Mesenchymal stem cell (in vitro differentiated cells and primary cell): ENCODE results near the gene SCUBE1.

Experiments used
- DNase-seq: peaks from one replicate; pipeline ENCODE4 v3.0.0-alpha.2; 2013
- H2AFZ ChIP-seq: one replicate; pipeline ENCODE4 v1.6.1; 2013; ENCODE audit warnings: low read depth, mild to moderate bottlenecking, control low read depth, inconsistent platforms, low read length, moderate library complexity
- H2AK5ac ChIP-seq: 2 replicates; pipeline ENCODE4 v1.6.1; 2013; ENCODE audit warnings: low read length, moderate library complexity, mild to moderate bottlenecking, inconsistent platforms; ENCODE audit not compliant: severe bottlenecking
- H2BK120ac ChIP-seq: one replicate; pipeline ENCODE4 v1.6.1; 2013; ENCODE audit warnings: low read depth, mild to moderate bottlenecking, inconsistent platforms, low read length, moderate library complexity
- H2BK12ac ChIP-seq, 2 experiments: one replicate each; pipeline ENCODE4 v1.6.1; 2013; ENCODE audit warnings: inconsistent platforms in 2 of 2, low read length in 2 of 2, mild to moderate bottlenecking in 2 of 2, moderate library complexity in 2 of 2, control low read depth in 1 of 2
- H2BK15ac ChIP-seq: one replicate; pipeline ENCODE4 v1.6.1; 2013; ENCODE audit warnings: mild to moderate bottlenecking, low read depth, inconsistent platforms; ENCODE audit not compliant: poor library complexity, severe bottlenecking
- H2BK5ac ChIP-seq: 2 replicates; pipeline ENCODE4 v1.6.1; 2013; ENCODE audit warnings: low read depth, mild to moderate bottlenecking, low read length, control low read depth, inconsistent platforms; ENCODE audit not compliant: poor library complexity, severe bottlenecking
- H3K14ac ChIP-seq, 2 experiments: one replicate each; pipeline ENCODE4 v1.6.1; 2013; ENCODE audit warnings: inconsistent platforms in 2 of 2, low read length in 2 of 2, control low read depth in 1 of 2, mild to moderate bottlenecking in 1 of 2, moderate library complexity in 1 of 2
- H3K18ac ChIP-seq, 2 experiments: one replicate each; pipeline ENCODE4 v1.6.1; 2013; ENCODE audit warnings: inconsistent platforms in 2 of 2, low read length in 2 of 2, control low read depth in 1 of 2, low read depth in 1 of 2, mild to moderate bottlenecking in 1 of 2
- H3K23ac ChIP-seq, 2 experiments: one replicate each; pipeline ENCODE4 v1.6.1; 2013; ENCODE audit warnings: inconsistent platforms in 2 of 2, low read length in 2 of 2, mild to moderate bottlenecking in 2 of 2, moderate library complexity in 2 of 2, control low read depth in 1 of 2
- H3K27ac ChIP-seq: 2 replicates; pipeline ENCODE4 v1.5.1; 2013; ENCODE audit warnings: mild to moderate bottlenecking, moderate library complexity, low read length, control low read depth, inconsistent platforms; ENCODE audit not compliant: poor library complexity, severe bottlenecking
- H3K27me3 ChIP-seq, 2 experiments: 2 replicates each; pipeline versions ENCODE4 v1.6.1 to v1.7.0; 2013; ENCODE audit warnings: low read length in 2 of 2, mild to moderate bottlenecking in 2 of 2, moderate library complexity in 2 of 2, control low read depth in 1 of 2, inconsistent platforms in 1 of 2; ENCODE audit not compliant: control insufficient read depth in 1 of 2, insufficient read depth in 1 of 2
- H3K36me3 ChIP-seq, 2 experiments: 2 replicates each; pipeline versions ENCODE4 v1.6.1 to v1.7.0; 2013; ENCODE audit warnings: low read length in 2 of 2, control low read depth in 1 of 2, inconsistent platforms in 1 of 2, low read depth in 1 of 2, mild to moderate bottlenecking in 1 of 2; ENCODE audit not compliant: insufficient read depth in 2 of 2, control insufficient read depth in 1 of 2
- H3K4ac ChIP-seq, 2 experiments: one replicate each; pipeline ENCODE4 v1.6.1; 2013; ENCODE audit warnings: inconsistent platforms in 2 of 2, low read length in 2 of 2, mild to moderate bottlenecking in 2 of 2, moderate library complexity in 2 of 2, control low read depth in 1 of 2, low read depth in 1 of 2
- H3K4me1 ChIP-seq: 2 replicates; pipeline ENCODE4 v1.6.1; 2013; ENCODE audit warnings: low read depth, low read length, control low read depth; ENCODE audit not compliant: control insufficient read depth, insufficient read depth
- H3K4me2 ChIP-seq: 2 replicates; pipeline ENCODE4 v1.6.1; 2013; ENCODE audit warnings: low read length, mild to moderate bottlenecking, inconsistent platforms; ENCODE audit not compliant: poor library complexity, severe bottlenecking
- H3K4me3 ChIP-seq, 2 experiments: 2 replicates each; pipeline versions ENCODE4 v1.5.1 to v1.7.0; 2013; ENCODE audit warnings: low read length in 2 of 2, mild to moderate bottlenecking in 2 of 2, control low read depth in 1 of 2, low read depth in 1 of 2; ENCODE audit not compliant: insufficient read depth in 1 of 2
- H3K79me1 ChIP-seq: replicated peaks from 2 replicates; pipeline ENCODE4 v1.6.1; 2013; ENCODE audit warnings: mild to moderate bottlenecking, control low read depth, low read length, inconsistent platforms; ENCODE audit not compliant: poor library complexity, severe bottlenecking
- H3K9ac ChIP-seq: 2 replicates; pipeline ENCODE4 v1.7.0; 2013; ENCODE audit warnings: mild to moderate bottlenecking, low read length, moderate library complexity
- H3K9me3 ChIP-seq: 2 replicates; pipeline ENCODE4 v1.7.0; 2013; ENCODE audit warnings: mild to moderate bottlenecking, low read length; ENCODE audit not compliant: control insufficient read depth
- H4K8ac ChIP-seq: one replicate; pipeline ENCODE4 v1.6.1; 2013; ENCODE audit warnings: inconsistent platforms, mild to moderate bottlenecking, low read length, moderate library complexity
- H4K91ac ChIP-seq: one replicate; pipeline ENCODE4 v1.6.1; 2013; ENCODE audit warnings: mild to moderate bottlenecking, low read length, inconsistent platforms
- WGBS: methylation state at CpG from one replicate; pipeline ENCODE4 v1.1.7; 2013; ENCODE audit warnings: mixed read lengths; 5-methylcytosine and 5-hydroxymethylcytosine counted together

Gene SCUBE1

GRCh38 chr22:43230971-43231723 lies 112.0 kb downstream of the SCUBE1 start:
- H3K23ac ChIP-seq = no peak overlapping the region
- no peak overlapping the region for H3K4me3 ChIP-seq
- 12% methylated on average over 23 of the region's 23 CpGs for WGBS
- no peak overlapping the region for H3K4ac ChIP-seq
- no peak overlapping the region for H2BK120ac ChIP-seq
- H3K79me1 ChIP-seq = no peaks in the 10 kb centered on the region
- no peak overlapping the region for H2AK5ac ChIP-seq
- no peak overlapping the region for H2AFZ ChIP-seq
- no peak overlapping the region for H4K8ac ChIP-seq
- H3K27me3 ChIP-seq = peaks cover 65 to 87% of the 10 kb centered on the region in 2 experiments
- H4K91ac ChIP-seq = no peak overlapping the region
- H3K36me3 ChIP-seq = no peaks in the 10 kb centered on the region
- peaks cover 18% of the 10 kb centered on the region for H3K4me1 ChIP-seq
- H3K4me2 ChIP-seq = no peak overlapping the region
- DNase-seq = peak; percentile 44
- no peak overlapping the region for H2BK5ac ChIP-seq
- H3K18ac ChIP-seq = no peak overlapping the region
- no peak overlapping the region for H3K9ac ChIP-seq
- no peak overlapping the region for H3K27ac ChIP-seq
- no peak overlapping the region for H2BK12ac ChIP-seq
- no peak overlapping the region for H2BK15ac ChIP-seq
- no peaks in the 10 kb centered on the region for H3K9me3 ChIP-seq
- no peak overlapping the region for H3K14ac ChIP-seq

- H2AFZ ChIP-seq = no peak overlapping the region
- no peak overlapping the region for H3K23ac ChIP-seq
- H4K91ac ChIP-seq = no peak overlapping the region
- H3K4me1 ChIP-seq = peaks cover 18% of the 10 kb centered on the region
- H2BK12ac ChIP-seq = no peak overlapping the region
- H3K9me3 ChIP-seq = no peaks in the 10 kb centered on the region
- no peak for DNase-seq
- no peak overlapping the region for H3K27ac ChIP-seq
- H3K36me3 ChIP-seq = no peaks in the 10 kb centered on the region
- H3K4me2 ChIP-seq = no peak overlapping the region
- peaks cover 60 to 86% of the 10 kb centered on the region in 2 experiments for H3K27me3 ChIP-seq
- no peak overlapping the region for H3K4me3 ChIP-seq
- no peak overlapping the region for H3K14ac ChIP-seq
- no peak overlapping the region for H2BK120ac ChIP-seq
- H2BK15ac ChIP-seq = no peak overlapping the region
- H3K18ac ChIP-seq = no peak overlapping the region
- H3K4ac ChIP-seq = no peak overlapping the region
- no peak overlapping the region for H2AK5ac ChIP-seq
- no peak overlapping the region for H2BK5ac ChIP-seq
- H3K79me1 ChIP-seq = no peaks in the 10 kb centered on the region
- H4K8ac ChIP-seq = no peak overlapping the region
- 75% methylated on average over 9 of the region's 9 CpGs for WGBS
- no peak overlapping the region for H3K9ac ChIP-seq
These were observed 112.6 kb downstream of the SCUBE1 start for GRCh38 chr22:43230571-43230970.

GRCh38 chr22:43228863-43229262 lies 114.3 kb downstream of the SCUBE1 start:
- no peak for DNase-seq
- Histone ChIP-seq H2BK15ac (no peak overlapping the region), H2AK5ac (no peak overlapping the region), H3K4me1 (peaks cover 18% of the 10 kb centered on the region), H3K4me3 (no peak overlapping the region), H3K27ac (no peak overlapping the region), H3K27me3 (peaks cover 43 to 86% of the 10 kb centered on the region in 2 experiments), H3K9me3 (no peaks in the 10 kb centered on the region), H3K4ac (no peak overlapping the region), H3K14ac (no peak overlapping the region), H3K23ac (no peak overlapping the region), H4K91ac (no peak overlapping the region), H2BK5ac (no peak overlapping the region), H3K18ac (no peak overlapping the region), H2AFZ (no peak overlapping the region), H3K4me2 (no peak overlapping the region), H4K8ac (no peak overlapping the region), H3K9ac (no peak overlapping the region), H3K36me3 (no peaks in the 10 kb centered on the region), H2BK120ac (no peak overlapping the region), H2BK12ac (no peak overlapping the region), H3K79me1 (no peaks in the 10 kb centered on the region)
- WGBS = 85% methylated on average over 18 of the region's 19 CpGs

GRCh38 chr22:43228330-43228729 lies 114.8 kb downstream of the SCUBE1 start:
- Histone ChIP-seq H2BK12ac (no peak overlapping the region), H3K27me3 (peaks cover 38 to 85% of the 10 kb centered on the region in 2 experiments), H3K36me3 (no peaks in the 10 kb centered on the region), H3K9ac (no peak overlapping the region), H2BK120ac (no peak overlapping the region), H2AK5ac (no peak overlapping the region), H3K79me1 (no peaks in the 10 kb centered on the region), H2AFZ (no peak overlapping the region), H3K4me1 (peaks cover 18% of the 10 kb centered on the region), H2BK15ac (no peak overlapping the region), H3K23ac (no peak overlapping the region), H3K4ac (no peak overlapping the region), H3K18ac (no peak overlapping the region), H3K4me2 (no peak overlapping the region), H3K14ac (no peak overlapping the region), H4K91ac (no peak overlapping the region), H3K4me3 (no peak overlapping the region), H4K8ac (no peak overlapping the region), H3K9me3 (no peaks in the 10 kb centered on the region), H3K27ac (no peak overlapping the region), H2BK5ac (no peak overlapping the region)
- WGBS = 30% methylated on average over 8 of the region's 8 CpGs
- DNase-seq = peak; percentile 12
